Measurements from ENCODE around the gene CCDC159.

The CCDC159 gene

DNA sequence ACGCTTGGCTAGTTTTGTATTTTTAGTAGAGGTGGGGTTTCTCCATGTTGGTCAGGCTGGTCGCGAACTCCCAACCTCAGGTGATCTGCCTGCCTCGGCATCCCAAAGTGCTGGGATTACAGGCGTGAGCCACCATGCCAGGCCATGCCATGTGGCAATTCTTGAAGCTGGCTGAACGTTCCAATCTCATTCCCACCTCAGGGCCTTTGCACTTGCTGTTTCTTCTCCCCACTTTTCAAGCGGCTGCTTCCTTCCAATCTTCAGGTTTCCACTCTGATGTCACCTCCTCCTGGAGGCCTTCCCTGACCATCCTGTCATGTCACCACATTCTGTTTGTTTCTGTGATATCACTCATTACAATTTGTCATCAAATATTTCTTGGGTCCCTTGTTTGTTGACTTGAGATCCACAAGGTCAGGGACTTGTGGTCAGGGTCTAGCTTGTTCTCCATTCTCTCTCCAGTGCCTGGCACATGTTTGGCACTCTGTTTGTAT is 33.6 kb downstream of the CCDC159 start:
- no peak for TF ChIP-seq POLR2AphosphoS5 (IDR thresholded peaks at IDR 0.05; ENCODE audit: low read depth, low read length)

DNA sequence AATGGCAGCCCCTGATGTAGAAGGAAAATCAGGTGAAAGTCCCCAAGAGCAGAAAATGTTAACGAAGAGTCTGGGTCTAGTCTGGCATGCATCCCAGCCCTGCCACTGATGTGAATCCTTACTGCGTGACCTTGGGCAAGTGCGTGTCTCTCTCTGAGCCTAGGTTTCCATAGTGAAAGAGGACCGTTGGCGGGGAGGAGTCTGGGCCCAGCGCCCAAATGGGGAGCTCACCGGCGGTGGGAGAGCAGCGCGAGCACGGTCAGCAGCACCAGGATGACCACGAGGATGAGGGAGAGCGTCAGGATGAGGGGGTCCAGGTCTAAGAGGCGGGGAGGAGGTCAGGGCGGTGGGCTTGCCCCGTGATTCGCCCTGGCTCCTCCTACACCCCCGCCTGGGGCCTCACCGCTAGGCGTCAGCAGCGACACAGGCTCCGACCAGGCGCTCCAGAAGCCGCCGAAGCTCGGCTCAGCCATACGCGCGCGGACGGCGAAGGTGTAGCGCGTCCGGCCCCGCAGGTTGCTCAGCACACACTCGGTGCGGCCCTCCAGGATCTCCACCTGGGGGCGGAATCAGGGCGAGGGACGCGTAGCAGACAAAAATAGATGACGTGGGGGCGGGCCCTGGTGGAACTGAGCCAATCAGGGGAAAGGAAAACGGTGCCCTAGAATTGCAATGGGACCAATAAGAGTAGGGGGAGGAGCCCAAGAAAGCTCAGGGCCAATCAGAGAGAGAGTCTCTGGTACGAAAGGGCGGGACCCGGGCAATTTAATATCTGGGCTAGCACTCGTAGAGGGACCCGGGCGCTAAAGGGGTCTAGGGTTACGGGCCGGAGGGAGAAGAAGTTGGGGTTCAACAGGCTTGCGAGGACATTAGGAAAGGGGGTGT is 34.6 kb downstream of the CCDC159 start:
- TF ChIP-seq, protein P1, sequence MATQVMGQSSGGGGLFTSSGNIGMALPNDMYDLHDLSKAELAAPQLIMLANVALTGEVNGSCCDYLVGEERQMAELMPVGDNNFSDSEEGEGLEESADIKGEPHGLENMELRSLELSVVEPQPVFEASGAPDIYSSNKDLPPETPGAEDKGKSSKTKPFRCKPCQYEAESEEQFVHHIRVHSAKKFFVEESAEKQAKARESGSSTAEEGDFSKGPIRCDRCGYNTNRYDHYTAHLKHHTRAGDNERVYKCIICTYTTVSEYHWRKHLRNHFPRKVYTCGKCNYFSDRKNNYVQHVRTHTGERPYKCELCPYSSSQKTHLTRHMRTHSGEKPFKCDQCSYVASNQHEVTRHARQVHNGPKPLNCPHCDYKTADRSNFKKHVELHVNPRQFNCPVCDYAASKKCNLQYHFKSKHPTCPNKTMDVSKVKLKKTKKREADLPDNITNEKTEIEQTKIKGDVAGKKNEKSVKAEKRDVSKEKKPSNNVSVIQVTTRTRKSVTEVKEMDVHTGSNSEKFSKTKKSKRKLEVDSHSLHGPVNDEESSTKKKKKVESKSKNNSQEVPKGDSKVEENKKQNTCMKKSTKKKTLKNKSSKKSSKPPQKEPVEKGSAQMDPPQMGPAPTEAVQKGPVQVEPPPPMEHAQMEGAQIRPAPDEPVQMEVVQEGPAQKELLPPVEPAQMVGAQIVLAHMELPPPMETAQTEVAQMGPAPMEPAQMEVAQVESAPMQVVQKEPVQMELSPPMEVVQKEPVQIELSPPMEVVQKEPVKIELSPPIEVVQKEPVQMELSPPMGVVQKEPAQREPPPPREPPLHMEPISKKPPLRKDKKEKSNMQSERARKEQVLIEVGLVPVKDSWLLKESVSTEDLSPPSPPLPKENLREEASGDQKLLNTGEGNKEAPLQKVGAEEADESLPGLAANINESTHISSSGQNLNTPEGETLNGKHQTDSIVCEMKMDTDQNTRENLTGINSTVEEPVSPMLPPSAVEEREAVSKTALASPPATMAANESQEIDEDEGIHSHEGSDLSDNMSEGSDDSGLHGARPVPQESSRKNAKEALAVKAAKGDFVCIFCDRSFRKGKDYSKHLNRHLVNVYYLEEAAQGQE (IDR thresholded peaks at IDR 0.05; ENCODE audit: insufficient read depth in 1 of 2, low read depth in 2 of 2, low read length in 2 of 2) = no peak
- no peak for TF ChIP-seq SIN3A (IDR thresholded peaks at IDR 0.05; ENCODE audit: borderline replicate concordance, insufficient read depth, low read length)
- TF ChIP-seq TAF1 (IDR thresholded peaks at IDR 0.05; ENCODE audit: borderline replicate concordance, insufficient read depth, low read length) = no peak
- peak; percentile 52 for TF ChIP-seq FOXP2 (optimal IDR thresholded peaks at IDR 0.05; ENCODE audit: borderline replicate concordance, extremely low read depth, extremely low read length, insufficient read depth)
- peak; percentile 71 for TF ChIP-seq POLR2AphosphoS5 (IDR thresholded peaks at IDR 0.05; ENCODE audit: low read depth, low read length)

DNA sequence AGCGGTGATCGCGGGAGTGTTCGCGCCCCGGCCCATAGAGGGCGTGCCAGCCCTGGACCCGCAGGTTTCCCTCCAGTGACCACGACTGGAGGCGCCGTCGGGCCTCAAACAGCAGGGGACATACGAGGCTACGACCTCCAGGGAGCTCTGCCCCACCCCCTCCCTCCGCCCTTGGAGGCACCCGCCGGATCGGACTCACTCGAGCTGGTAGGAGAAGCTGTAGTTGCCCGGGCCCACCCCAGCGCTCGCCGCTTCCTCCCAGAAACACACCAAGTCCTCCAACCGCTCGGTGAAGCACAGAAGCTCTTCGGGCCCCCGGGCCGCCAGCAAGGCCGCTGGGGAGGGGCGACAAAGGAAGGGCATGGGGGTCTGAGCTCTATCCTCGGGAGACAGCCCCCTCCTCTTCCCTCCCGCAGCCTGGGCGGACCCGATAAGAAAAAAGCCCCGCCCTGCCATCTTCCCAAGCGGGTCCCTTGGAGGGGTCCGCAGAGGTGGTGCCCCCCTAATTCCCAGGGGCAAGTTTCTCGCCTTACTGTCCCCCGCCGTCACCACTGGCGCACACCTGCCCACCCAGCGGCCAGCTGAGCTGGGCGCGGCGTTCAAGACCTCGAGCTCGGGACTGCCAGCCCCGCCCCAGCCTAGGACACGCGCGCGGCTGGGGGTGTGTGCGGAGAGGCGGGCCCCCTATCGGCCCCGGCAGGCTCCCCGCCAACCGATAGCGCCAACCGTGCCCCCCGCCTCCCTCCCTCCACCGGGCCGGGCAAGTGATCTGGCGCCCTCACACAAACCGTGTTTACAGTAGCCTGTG is 36.8 kb downstream of the CCDC159 start:
- TF ChIP-seq SIN3A (IDR thresholded peaks at IDR 0.05; ENCODE audit: borderline replicate concordance, insufficient read depth, low read length) (no peak), FOXP2 (optimal IDR thresholded peaks at IDR 0.05; ENCODE audit: borderline replicate concordance, extremely low read depth, extremely low read length, insufficient read depth) (no peak), TAF1 (IDR thresholded peaks at IDR 0.05; ENCODE audit: borderline replicate concordance, insufficient read depth, low read length) (no peak), POLR2AphosphoS5 (IDR thresholded peaks at IDR 0.05; ENCODE audit: low read depth, low read length) (no peak)
- TF ChIP-seq, protein P1 (IDR thresholded peaks at IDR 0.05; ENCODE audit: insufficient read depth in 1 of 2, low read depth in 2 of 2, low read length in 2 of 2) = no peak

DNA sequence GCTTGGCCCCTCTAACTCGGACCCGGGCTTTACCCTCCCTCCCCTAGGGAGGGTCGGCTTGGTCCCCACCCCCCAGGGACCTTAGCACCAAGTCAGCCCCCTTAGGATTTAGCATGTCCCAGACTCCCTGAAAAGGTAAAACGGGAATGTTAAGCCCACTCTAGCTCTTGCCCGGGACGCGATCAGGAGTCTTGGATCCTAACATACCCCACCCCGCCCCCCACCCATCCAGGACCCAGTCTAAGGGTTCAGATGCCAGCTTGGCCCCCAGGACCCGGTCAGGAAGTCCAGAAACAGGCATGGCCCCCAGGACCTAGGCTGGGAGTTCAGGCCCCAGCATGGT is 37.4 kb downstream of the CCDC159 start:
- TF ChIP-seq, protein P1 (IDR thresholded peaks at IDR 0.05; ENCODE audit: insufficient read depth in 1 of 2, low read depth in 2 of 2, low read length in 2 of 2) = no peak
- TF ChIP-seq FOXP2 (optimal IDR thresholded peaks at IDR 0.05; ENCODE audit: borderline replicate concordance, extremely low read depth, extremely low read length, insufficient read depth) (no peak), POLR2AphosphoS5 (IDR thresholded peaks at IDR 0.05; ENCODE audit: low read depth, low read length) (no peak), SIN3A (IDR thresholded peaks at IDR 0.05; ENCODE audit: borderline replicate concordance, insufficient read depth, low read length) (no peak), TAF1 (IDR thresholded peaks at IDR 0.05; ENCODE audit: borderline replicate concordance, insufficient read depth, low read length) (no peak)

DNA sequence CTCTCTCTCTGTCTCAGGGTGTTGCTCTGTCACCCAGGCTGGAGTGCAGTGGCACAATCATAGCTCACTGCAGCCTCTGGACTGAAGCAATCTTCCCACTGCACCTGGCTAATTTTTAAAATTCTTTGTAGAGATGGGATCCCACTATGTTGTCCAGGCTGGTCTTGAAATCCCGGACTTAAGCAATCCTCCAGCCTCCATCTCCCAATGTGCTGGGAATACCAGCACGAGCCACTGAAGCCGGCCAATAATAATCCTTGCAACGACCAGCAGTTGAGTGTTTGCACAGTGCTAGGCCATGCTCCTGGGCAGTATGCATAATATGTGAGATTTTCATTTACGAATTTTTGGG is 38.4 kb downstream of the CCDC159 start:
- no peak for TF ChIP-seq FOXP2 (optimal IDR thresholded peaks at IDR 0.05; ENCODE audit: borderline replicate concordance, extremely low read depth, extremely low read length, insufficient read depth)
- TF ChIP-seq POLR2AphosphoS5 (IDR thresholded peaks at IDR 0.05; ENCODE audit: low read depth, low read length) = no peak

Measured in PFSK-1 (cell line).